Measurements from ENCODE around the gene MGAT4A.
"Not testable (repeated sequence)": the region's sequence is repeated elsewhere in the genome, so short reads cannot be mapped to it uniquely, and the experiment has no call there.

The MGAT4A gene

GRCh38 chr2:98665677-98666076, 65.3 kb downstream of the MGAT4A start:
- Histone ChIP-seq H3K27me3 (ENCODE audit: insufficient read depth, low read length) (no peaks in the 10 kb centered on the region), H3K9me2 (ENCODE audit: low read depth, low read length) (no peaks in the 10 kb centered on the region), H3K36me3 (ENCODE audit: insufficient read depth, low read length) (no peaks in the 10 kb centered on the region), H3K79me2 (ENCODE audit: insufficient read depth, low read length) (no peaks in the 10 kb centered on the region), H3F3A (ENCODE audit: insufficient read depth, low read length) (no peaks in the 10 kb centered on the region), H4K20me1 (ENCODE audit: insufficient read depth, low read length) (no peaks in the 10 kb centered on the region), H3K4me1 (ENCODE audit: insufficient read depth, low read length, severe bottlenecking) (no peaks in the 10 kb centered on the region), H3K9me3 (ENCODE audit: low read length) (no peaks in the 10 kb centered on the region), H2AFZ (ENCODE audit: low read length) (no peak overlapping the region), H3K9ac (ENCODE audit: low read length) (no peak overlapping the region), H3K4me3 (ENCODE audit: low read depth, low read length, poor library complexity, severe bottlenecking) (no peak overlapping the region), H3K27ac (ENCODE audit: low read depth, low read length, poor library complexity, severe bottlenecking) (no peak overlapping the region), H3K4me2 (ENCODE audit: low read length) (no peak overlapping the region)
- TF ChIP-seq, protein P1, sequence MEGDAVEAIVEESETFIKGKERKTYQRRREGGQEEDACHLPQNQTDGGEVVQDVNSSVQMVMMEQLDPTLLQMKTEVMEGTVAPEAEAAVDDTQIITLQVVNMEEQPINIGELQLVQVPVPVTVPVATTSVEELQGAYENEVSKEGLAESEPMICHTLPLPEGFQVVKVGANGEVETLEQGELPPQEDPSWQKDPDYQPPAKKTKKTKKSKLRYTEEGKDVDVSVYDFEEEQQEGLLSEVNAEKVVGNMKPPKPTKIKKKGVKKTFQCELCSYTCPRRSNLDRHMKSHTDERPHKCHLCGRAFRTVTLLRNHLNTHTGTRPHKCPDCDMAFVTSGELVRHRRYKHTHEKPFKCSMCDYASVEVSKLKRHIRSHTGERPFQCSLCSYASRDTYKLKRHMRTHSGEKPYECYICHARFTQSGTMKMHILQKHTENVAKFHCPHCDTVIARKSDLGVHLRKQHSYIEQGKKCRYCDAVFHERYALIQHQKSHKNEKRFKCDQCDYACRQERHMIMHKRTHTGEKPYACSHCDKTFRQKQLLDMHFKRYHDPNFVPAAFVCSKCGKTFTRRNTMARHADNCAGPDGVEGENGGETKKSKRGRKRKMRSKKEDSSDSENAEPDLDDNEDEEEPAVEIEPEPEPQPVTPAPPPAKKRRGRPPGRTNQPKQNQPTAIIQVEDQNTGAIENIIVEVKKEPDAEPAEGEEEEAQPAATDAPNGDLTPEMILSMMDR (IDR thresholded peaks at IDR 0.05; ENCODE audit: low read length) = no peak
- no peak for TF ChIP-seq EZH2 (IDR thresholded peaks at IDR 0.05; ENCODE audit: borderline replicate concordance, low read length)

DNA sequence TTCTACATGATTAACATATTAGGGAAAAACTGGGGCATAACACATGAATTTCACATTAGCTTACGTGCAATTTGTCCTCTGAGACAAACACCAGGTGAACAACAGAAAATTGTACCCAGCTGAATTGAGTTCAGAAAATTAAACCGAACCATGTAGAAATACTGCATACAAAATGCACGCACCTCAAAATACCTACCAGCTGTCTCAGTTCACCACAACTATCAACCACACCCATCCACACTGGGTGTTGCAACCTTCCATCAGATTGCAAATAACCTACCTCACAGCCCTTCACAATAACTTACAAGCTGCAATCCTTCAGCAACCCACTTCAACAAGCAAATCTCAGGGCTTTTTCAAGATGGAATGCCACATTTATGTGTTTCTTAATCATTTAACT, 66.6 kb downstream of the MGAT4A start:
- H3K9me3 ChIP-seq (ENCODE audit: low read length) = no peaks in the 10 kb centered on the region
- H3K36me3 ChIP-seq (ENCODE audit: insufficient read depth, low read length) = no peaks in the 10 kb centered on the region
- no peaks in the 10 kb centered on the region for H3K9me2 ChIP-seq (ENCODE audit: low read depth, low read length)
- no peak overlapping the region for H3K27ac ChIP-seq (ENCODE audit: low read depth, low read length, poor library complexity, severe bottlenecking)
- no peaks in the 10 kb centered on the region for H3K79me2 ChIP-seq (ENCODE audit: insufficient read depth, low read length)
- H3K4me2 ChIP-seq (ENCODE audit: low read length) = no peak overlapping the region
- TF ChIP-seq, protein P1 (IDR thresholded peaks at IDR 0.05; ENCODE audit: low read length) = no peak
- TF ChIP-seq EZH2 (IDR thresholded peaks at IDR 0.05; ENCODE audit: borderline replicate concordance, low read length) = no peak
- no peaks in the 10 kb centered on the region for H4K20me1 ChIP-seq (ENCODE audit: insufficient read depth, low read length)
- H3K9ac ChIP-seq (ENCODE audit: low read length) = no peak overlapping the region
- no peaks in the 10 kb centered on the region for H3F3A ChIP-seq (ENCODE audit: insufficient read depth, low read length)
- no peaks in the 10 kb centered on the region for H3K4me1 ChIP-seq (ENCODE audit: insufficient read depth, low read length, severe bottlenecking)
- no peak overlapping the region for H3K4me3 ChIP-seq (ENCODE audit: low read depth, low read length, poor library complexity, severe bottlenecking)
- H3K27me3 ChIP-seq (ENCODE audit: insufficient read depth, low read length) = no peaks in the 10 kb centered on the region
- H2AFZ ChIP-seq (ENCODE audit: low read length) = no peak overlapping the region

DNA sequence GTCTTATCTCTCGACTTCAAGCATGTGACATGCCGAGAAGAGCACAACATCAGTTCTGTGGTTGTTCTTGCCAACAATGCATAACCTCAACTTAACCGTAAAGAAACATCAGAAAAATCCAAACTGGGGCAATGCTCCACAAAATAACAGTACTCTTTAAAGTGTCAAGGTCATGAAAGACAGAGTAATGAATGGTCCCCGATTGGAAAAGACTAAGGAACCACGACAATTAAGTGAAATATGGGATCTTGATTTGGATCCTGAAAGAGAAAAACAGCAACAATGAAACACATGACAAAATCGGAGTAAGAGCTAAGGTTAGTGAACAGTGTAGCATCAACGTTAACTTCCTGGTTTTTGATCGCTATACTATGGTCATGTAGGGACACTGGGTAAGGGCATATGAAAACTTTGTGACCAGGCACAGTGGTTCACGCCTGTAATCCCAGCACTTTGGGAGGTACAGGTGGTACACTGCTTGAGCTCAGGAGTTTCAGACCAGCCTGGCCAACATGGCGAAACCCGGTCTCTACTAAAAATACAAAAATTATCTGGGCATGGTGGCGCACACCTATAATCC, 67.3 kb downstream of the MGAT4A start:
- Histone ChIP-seq H3F3A (ENCODE audit: insufficient read depth, low read length) (no peaks in the 10 kb centered on the region), H2AFZ (ENCODE audit: low read length) (no peak overlapping the region), H3K9me2 (ENCODE audit: low read depth, low read length) (no peaks in the 10 kb centered on the region), H4K20me1 (ENCODE audit: insufficient read depth, low read length) (no peaks in the 10 kb centered on the region), H3K27me3 (ENCODE audit: insufficient read depth, low read length) (no peaks in the 10 kb centered on the region), H3K36me3 (ENCODE audit: insufficient read depth, low read length) (no peaks in the 10 kb centered on the region), H3K79me2 (ENCODE audit: insufficient read depth, low read length) (no peaks in the 10 kb centered on the region), H3K4me1 (ENCODE audit: insufficient read depth, low read length, severe bottlenecking) (no peaks in the 10 kb centered on the region), H3K27ac (ENCODE audit: low read depth, low read length, poor library complexity, severe bottlenecking) (no peak overlapping the region), H3K4me3 (ENCODE audit: low read depth, low read length, poor library complexity, severe bottlenecking) (no peak overlapping the region), H3K9ac (ENCODE audit: low read length) (no peak overlapping the region), H3K9me3 (ENCODE audit: low read length) (no peaks in the 10 kb centered on the region), H3K4me2 (ENCODE audit: low read length) (no peak overlapping the region)
- TF ChIP-seq EZH2 (IDR thresholded peaks at IDR 0.05; ENCODE audit: borderline replicate concordance, low read length) = no peak
- TF ChIP-seq, protein P1 (IDR thresholded peaks at IDR 0.05; ENCODE audit: low read length) = no peak

GRCh38 chr2:98659491-98659840, 71.5 kb downstream of the MGAT4A start:
- H3K9ac ChIP-seq (ENCODE audit: low read length); H3K27me3 ChIP-seq (ENCODE audit: insufficient read depth, low read length); H3K4me1 ChIP-seq (ENCODE audit: insufficient read depth, low read length, severe bottlenecking); H4K20me1 ChIP-seq (ENCODE audit: insufficient read depth, low read length); H3K79me2 ChIP-seq (ENCODE audit: insufficient read depth, low read length); H2AFZ ChIP-seq (ENCODE audit: low read length); H3K9me2 ChIP-seq (ENCODE audit: low read depth, low read length); H3K27ac ChIP-seq (ENCODE audit: low read depth, low read length, poor library complexity, severe bottlenecking); H3F3A ChIP-seq (ENCODE audit: insufficient read depth, low read length); H3K4me2 ChIP-seq (ENCODE audit: low read length); H3K9me3 ChIP-seq (ENCODE audit: low read length); H3K36me3 ChIP-seq (ENCODE audit: insufficient read depth, low read length); H3K4me3 ChIP-seq (ENCODE audit: low read depth, low read length, poor library complexity, severe bottlenecking): not testable (repeated sequence)
